Activated T-cell treated with anti-CD3 and anti-CD28 coated beads, Interleukin-2, amount 50 U/mL, for 1 hour (primary cell): ENCODE measurements around the gene ZNF653.

Experiments used
- DNase-seq: peaks from one replicate; pipeline ENCODE4 v3.0.0-alpha.2; 2020

The ZNF653 gene

DNA sequence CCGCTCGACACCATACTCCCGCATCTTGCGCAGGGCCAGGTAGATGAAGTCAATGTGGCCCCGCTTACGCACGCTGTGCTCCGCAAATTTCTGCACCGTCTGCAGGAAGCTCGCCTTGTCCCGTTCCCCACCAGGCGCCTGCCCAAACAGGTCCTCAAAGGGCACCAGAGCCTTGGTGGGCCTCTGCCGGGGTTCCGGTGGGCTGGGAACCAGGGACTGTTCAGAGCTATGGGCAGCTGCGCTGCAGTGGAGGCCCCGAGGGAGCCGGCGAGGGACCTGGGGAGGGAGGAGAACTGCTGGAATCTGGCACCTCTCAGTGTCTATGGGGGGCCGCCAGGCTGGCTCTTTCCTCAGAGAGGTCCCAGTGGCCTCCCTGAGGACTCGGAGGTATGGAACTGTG lies 8.3 kb upstream of the ZNF653 start:
- DNase-seq = no peak

DNA sequence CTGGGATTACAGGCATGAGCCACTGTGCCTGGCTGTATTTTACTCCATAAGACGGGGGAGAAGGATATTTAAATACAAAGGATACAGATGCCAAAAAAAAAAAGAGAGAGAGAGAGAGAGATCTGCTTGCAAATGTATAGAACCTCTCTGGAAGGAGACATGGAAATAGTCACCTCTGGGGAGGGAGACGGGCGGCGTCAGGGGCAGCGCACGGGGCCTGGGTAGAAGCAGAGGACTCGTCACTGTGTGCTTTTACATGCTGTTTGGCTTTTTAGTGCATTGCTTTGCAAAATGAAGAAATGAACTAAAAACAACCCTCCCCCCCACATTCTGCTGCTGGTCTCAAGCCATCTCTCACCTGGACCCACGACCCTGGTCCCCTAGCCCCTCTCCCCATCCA lies 4.8 kb upstream of the ZNF653 start:
- no peak for DNase-seq

DNA sequence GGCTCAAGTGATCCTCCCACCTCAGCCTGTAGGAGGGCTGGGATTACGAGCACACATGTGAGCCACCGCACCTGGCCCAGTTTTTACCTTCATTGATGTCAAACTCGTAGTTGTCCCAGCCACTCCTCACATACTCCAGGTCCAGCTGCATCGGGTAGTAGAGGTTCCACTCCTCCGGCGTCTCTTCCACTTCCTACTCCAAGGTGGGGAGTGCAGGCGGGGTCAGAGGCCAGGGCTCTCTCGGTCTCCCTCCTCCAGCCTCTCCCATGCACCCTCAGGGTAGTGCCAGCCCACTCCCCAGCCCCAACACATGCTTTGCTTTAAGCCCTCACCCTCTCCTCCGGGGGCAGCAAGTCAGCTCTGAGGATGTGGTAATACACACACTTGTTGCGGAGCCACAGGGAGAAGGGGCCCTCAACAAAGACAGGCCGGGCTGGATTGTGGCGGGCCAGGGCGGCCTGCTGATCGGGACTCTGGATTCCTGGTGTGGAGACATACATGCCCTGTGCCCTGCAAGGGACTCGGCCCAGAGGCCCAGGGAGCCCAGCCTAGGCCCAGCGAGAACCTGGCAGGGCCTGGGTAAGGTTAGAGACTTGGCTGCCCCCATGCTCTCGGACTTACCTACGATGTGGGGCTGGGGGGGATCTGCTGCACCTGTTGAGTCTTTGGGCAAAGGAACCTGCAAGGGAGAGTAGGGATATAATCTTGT lies 1.9 kb upstream of the ZNF653 start:
- no peak for DNase-seq

DNA sequence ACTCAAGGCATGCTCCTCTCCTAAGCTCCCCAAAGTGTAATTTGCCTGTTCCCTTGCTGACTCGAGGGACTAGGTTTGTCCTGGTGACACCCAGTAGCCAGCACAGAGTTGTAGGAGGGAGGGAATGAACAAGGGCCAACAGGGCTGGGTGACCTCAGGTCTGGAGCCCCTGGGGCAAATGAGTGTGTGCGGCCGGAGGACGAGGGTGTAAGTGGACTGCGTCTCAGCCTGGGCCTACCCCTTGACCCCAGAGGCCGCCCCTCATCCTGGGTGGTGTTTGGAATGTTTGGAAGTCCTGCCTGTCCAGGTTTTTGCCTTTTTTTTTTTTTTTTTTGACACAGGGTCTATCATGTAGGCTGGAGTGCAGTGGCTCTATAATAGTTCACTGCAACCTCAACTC lies 1.3 kb upstream of the ZNF653 start:
- DNase-seq = no peak

DNA sequence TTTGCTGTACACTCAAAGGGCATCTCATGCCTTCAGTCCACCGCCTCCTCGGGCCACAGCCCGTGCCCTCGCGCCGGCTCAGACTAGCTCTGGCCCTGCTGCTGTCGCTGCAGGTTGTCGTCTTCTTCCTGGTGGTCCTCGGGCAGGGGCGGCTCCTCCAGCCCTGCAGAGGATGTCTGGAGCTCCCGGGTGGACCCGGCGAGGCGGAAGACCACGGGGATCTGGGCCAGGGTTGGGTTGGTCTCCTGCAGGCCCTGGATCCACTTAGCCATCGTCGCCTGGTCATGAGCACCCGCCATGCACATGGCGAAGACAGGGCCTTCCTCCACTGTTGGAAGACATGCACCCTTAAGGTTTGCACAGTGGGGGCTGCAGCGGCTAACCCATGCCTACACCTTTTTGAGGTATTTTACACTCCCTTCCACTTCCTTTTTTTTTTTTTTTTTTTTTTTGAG lies 489 bp upstream of the ZNF653 start:
- DNase-seq = no peak

DNA sequence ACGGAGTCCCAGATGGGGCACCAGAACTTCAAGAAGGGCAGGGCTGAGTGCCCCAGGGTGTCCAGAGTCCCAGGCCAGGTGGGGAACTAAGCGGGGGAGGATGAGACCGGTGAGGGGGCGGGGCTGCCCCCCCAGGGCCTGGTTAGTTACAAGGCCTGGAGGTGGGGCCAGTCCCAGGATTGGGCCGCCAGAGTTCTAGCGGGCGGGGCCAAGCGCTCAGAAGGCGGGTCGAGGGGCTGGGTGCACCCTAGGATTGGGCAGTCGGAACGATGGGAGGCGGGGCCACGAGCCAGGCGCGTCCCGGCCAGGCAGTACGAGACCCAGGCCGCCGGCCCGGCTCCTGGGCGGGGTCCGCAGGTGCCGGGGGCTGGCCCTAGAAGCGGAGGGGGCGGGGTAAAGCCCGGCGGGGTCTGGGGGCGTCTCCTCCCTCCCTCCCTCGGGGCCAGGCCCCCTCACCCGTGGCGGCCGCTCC lies 571 bp downstream of the ZNF653 start:
- DNase-seq = peak; percentile 98

DNA sequence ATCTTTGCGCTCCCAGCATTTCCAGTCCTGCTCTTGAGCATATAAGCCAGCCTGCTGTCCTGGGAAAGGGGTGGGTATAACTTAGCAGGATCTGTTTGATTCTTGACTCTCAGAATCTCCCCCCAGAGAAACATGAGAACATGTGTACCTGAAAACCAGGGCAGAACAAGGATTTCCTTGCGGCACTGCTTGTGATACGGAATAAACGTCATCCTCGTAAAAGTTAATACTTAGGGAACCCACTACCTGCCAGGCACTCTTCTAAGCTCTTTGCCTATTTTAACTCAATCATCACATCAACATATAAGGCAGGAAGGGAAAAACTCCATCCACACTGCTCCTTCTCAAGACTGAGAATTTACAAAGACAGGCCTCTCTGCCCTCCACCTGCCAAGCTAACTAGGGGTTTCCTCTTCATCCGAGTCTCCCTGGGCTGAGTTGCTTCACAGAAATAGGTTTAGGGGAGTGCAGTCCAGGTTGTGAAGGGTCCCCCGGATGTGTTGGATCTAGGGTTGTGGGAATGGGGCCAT lies 1.1 kb downstream of the ZNF653 start:
- DNase-seq = no peak

DNA sequence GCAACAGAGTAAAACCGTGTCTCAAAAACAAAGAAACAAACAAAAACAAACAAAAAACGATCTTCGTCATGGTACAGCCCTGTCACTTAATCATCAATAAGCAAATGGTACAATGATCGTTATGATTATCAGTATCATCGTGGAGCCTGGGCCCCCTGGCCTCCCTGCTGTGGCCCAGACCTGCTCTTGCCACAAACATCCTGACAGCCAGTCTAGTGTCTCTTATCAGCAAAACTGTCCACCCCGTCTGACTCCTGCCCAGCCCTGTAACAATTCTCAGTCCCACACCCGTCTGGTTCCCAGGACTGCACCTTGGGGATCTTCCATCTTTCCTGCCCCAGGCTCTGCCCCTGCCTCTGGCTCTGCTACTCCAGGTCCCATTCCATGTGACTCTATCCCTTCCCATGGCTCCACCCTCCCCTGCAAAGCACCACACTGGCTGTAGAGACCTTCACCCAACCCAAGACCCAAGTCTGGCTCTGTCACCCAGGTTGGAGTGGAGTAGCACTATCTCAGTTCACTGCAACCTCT lies 5.7 kb downstream of the ZNF653 start:
- no peak for DNase-seq

DNA sequence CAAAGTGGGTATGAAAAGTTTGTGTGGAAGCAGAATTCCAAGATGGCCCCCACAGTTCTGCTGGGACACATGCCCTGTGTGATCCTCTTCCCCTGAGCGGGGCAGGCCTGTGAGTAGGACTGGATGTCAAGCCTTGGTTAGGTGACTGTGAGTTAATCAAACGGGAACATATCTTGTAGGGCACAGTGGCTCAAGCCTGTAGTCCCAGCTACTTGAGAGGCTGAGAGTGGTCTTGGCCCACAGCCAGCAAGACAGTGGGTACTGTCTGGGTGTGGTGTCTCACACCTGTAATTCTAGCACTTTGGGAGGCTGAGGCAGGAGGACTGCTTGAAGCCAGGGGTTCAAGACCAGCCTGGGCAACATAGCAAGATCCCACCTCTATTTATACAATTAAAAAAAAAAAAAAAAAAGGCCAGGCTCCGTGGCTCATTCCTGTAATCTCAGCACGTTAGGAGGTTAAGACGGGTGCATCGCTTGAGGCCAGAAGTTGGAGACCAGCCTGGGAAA lies 6.4 kb downstream of the ZNF653 start:
- DNase-seq = no peak

DNA sequence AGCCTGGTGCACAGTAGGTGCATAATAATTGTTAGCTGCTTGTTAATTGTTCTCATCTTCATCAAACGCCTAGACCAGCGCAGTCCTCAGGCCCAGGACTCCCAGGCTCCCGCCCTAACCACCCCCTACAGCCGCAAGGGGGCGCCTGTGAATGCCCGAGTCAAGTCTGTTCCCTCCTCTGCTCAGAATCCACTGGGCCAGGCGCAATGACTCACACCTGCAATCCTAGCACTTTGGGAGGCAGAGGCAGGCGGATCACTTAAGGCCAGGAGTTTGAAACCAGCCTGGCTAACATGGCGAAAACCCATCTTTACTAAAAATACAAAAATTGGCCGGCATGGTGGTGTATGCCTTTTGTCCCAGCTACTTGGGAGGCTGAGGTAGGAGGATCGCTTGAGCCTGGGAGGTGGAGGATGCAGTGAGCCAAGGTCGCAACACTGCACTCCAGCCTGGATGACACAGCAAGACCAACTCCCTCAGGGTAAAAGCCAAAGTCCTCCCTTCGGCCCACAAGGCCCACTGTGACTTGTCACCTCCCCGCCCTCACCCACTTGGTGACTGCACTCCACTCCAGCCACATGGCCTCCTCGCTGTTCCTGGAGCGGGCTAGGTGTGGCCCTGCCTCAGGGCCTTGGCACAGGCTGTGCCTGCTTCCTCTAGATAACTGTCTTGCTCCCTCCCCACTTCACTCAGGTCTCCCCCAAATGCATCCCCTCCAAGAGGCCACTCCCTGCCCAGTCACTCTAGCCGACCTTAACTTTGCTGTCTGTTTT lies 9.1 kb downstream of the ZNF653 start:
- peak; percentile 65 for DNase-seq

DNA sequence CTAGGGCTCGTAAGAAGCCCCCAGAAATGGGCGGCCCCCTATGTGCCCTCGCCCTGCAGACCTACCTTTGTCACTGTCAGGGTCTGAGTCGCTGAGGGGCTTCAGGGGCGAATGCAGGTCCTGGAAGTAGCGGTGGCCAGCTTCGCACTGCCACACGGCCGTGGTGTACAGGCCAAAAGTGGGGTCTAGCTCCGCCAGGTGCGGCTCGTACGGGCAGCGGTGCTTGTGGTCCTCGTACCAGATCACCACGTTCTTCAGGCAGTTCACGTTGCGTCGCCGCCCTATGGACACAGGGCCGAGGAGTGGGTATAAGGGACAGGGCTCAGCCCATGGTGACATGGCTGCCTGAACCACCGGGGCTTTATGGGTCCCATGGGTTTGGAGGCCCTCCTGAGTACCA lies 9.8 kb downstream of the ZNF653 start:
- no peak for DNase-seq

DNA sequence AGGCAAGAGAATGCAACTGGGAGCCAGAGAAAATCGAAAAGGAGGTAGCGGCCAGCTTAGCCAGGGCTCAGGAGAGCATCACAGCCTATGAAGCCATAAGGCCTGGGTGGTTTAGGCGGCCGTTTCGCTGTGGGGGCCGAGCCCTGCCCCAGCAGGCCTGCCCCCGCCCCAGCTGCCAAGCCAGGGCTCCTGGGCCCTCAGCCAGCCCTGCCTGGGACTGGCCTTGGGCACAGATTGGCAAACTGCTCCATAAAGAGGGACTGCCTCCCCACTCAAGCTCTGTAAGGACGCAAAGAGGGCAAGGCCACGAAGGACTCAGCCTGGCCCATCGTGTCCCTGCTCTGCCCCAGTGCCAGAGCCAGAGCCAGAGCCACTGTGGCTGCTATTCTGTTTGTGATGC lies 10.2 kb downstream of the ZNF653 start:
- DNase-seq = no peak

DNA sequence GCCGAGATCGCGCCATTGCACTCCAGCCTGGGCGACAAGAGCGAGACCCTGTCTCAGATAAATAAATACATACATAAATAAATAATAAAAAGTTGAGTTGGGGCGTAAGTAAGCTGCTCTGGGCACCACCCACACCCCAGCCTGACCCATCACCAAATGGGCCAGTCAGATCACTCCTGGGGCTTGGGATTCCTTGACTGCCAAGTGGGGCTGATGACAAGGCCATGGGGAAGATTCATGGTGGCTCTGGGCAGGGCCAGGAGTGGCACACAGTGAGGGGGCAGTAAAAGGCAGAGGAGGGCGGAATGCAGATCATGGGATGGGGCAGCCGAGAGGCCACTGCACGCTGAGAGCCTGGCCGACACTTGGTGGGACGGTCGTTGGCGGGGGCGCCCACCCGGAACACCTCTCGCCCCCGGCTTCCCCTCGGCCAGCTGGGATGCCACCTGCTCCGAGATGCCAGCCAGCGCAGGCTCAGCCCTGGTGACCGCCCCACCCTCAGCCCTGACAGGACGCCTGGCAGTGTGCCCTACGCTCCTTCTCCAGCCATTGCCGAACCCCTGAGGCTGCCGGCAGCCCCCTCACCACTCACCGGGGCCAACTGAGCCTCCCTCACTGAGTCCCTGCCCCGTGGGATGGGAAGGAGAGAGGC lies 10.9 kb downstream of the ZNF653 start:
- DNase-seq = no peak

DNA sequence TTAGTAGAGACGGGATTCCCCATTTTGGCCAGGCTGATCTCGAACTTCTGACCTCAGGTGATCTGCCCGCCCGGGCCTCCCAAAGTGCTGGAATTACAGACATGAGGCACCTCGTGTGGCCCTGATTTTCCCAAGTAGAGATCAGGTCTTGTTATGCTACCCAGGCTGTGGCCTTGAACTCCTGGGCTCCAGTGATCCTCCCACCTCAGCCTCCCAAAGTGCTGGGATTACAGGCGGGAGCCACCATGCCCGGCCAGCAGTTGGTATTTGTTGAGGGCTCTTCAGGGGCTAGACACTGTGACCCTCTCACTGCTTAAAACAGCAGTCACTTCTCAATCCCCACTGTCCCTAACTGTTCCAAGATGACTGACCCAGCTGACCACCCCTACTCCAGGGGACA lies 16.3 kb downstream of the ZNF653 start:
- DNase-seq = no peak

DNA sequence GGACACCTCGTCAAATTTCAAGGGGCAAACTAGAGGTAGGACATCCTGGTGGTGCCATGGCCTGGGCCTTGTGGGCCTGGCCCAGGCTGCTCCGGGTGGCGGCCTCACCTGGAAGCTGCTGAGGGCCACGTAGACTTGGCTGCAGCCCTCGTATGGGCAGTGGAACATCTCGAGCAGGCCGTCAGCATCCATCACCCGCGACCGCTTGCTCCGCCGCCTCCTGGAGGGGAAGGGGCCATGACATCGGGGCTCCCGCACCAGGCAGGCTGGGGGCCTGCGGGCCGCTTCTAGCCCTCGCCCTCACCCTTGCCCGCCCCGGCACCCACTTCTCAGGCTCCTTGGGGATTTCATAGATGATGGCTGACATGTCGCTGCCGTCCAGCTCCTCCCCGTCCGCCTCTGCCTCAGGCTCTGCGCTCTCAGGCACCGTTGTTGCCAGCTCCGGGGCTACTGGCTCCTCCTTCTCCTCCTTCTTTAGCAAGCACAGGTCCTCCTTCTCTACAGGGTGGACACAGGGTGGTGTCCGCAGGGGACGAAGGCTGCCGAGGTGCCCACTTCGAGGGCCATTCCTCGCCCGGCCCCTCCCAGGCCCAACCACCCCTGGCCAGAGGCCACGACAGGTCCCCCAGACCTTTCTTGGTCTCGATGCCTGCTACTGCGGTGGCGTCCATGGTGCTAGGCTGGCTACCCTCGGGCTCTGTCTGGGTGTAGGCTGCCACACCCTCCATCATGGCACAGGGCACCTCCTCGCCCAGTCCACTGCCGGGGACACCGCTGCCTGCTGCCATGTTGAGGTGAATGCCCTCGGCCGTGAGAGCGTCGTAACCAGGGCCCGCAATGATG lies 18.8 kb downstream of the ZNF653 start:
- DNase-seq = no peak

DNA sequence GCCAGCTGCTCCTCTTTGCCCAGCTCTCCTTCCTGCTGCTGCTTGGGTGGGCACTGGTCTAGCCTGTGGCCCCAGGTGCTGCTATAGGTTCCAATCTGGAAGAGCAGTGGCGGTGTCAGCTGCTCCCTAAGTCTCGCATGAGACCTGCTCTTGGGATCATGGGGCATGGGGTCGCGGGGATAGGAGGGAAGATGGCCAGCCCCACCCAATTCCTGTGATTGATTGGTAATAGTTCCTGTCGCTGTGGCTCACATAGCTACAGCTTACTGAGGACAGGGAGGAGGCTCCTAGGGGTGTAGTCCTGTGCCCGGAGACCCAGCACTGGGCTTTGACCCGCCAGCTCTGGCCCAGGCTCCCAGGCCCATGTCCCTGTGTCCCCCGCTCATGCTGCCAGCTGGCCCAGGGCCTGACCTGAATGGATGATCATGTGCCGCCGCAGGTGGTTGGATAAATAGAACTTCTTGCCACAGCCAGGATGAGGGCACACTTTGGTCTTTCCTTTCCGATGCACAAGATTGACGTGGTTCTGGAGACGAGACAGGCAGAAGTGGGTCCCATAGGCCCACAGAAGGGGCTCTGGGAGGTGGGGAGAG lies 20.3 kb downstream of the ZNF653 start:
- no peak for DNase-seq

DNA sequence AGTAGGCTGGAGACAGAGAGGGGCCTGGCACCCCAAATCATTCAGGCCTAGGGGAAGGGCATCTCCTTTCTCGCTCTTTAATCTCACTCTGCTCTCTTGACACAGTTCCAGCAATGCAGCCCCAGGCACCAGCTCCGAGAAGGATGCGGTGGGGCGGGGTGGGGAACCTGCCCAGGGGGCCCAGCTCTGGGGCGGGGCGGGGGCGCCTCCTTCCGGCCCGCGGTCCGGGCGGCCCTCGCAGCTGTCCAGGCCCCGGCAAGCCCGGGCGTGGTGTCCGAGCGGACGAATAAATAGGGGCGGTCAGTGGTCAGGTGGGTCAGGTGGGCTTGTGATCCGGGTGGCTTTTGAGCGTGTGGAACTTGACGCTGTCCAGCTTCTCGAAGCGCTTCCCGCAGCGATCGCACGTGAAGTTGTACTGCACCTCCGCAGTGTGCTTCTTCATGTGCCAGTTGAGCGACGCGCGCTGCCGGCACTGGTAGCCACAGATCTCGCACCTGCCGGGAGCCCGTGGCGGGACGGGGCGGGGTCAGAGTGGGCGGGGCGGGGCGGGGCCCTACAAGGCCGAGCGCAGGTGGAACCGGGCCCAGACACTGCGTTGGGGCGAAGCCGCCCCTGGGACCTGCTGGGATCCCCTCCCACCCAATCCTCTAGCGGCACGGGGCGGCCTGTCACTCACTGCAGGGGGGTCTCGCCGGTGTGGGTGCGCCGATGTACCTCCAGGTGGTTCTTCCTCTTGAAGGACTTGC lies 22.1 kb downstream of the ZNF653 start:
- DNase-seq = no peak

DNA sequence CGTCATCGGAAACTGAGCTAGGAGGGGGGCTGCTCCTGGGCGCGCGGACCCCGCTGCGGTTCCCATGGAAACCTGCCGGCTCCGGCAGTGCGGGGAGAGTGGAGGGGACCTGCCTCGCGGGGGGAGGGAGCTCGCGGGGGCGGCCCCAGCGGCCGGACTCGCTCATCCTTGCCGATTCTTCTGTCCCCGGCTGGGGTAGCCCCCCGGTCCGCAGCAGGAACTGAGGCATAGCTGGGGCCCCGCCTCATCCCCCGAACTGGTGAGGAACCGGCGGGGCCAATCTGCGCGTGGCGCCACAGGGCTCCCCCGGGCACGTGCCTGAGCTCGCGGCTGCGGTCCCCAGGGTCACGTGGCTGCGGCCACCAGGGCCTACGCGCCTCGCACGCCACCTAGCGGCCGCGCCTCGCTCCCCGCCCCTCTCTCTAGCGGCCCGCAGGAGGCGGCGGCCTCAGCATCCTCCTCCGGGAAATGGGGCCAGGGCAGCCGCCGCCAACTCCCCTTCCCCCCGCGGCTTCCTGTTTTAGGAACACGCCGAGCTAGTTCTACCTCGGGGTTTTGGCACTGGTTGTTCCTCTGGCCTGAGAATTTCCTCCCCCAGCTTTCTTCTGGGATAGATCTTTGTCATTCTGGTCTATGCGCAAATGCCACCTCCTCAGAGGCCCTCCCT lies 23.1 kb downstream of the ZNF653 start:
- peak; percentile 80 for DNase-seq

DNA sequence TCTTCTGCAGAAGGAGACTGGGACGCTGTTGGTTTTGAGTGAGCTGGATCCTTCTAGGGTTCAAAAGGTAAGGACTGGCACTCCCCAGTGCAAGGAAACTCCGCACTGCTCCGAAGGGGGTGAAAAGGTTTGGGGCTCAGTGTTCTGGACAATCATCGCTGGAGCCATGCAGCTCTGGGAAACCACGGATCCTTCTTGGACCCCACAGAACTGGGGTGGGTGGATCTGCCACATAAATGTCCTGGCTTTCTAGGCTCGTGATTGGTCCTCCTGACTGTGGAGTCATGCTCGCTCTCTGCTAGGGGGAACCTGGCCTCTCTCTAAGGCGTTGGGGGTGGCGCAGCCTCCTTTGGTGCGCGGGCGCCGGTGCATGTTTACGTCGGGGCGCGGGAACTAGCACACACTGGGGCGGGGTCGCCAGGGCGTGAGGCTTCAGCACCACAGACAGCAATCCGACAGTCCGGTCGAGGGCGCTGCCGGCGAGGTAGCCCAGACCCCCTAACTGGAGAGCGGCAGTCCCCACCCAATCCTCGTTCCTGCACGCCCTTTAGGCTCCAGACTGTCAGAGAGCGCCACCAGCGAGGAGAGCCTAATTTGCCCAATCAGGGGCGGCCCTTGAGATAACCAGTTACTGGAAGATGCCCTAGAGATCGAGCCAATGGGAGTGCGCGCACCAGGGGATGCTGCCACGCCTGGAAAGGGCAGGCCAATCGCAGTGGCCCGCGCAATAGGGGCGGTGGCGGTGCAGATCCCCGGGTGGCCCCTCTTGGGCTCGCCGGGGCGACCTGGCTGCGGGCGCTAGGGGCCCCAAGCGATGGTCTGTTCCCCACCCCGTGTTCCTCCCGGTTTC lies 23.9 kb downstream of the ZNF653 start:
- DNase-seq = peak; percentile 63
